NCI-H1105 treated with DMSO at 0.1 percent for 48 hours (cell line): Measurements from ENCODE around the gene TAF1A.

Experiments
- DNase-seq: peaks from one replicate; lab custom pipeline; 2025; lab: John Stamatoyannopoulos, UW

The TAF1A gene

GRCh38 chr1:222596696-222597095 lies 7.0 kb upstream of the TAF1A start:
- no peak for DNase-seq

- DNase-seq = no peak
These were observed 5.1 kb upstream of the TAF1A start for GRCh38 chr1:222594789-222595188.

GRCh38 chr1:222592171-222592570 lies 2.4 kb upstream of the TAF1A start:
- DNase-seq = no peak

GRCh38 chr1:222588135-222588534 lies 1.6 kb downstream of the TAF1A start:
- no peak for DNase-seq

GRCh38 chr1:222586842-222587241 lies 2.9 kb downstream of the TAF1A start:
- DNase-seq = no peak

GRCh38 chr1:222583079-222583478 lies 6.7 kb downstream of the TAF1A start:
- DNase-seq = no peak

GRCh38 chr1:222582099-222582774 lies 7.5 kb downstream of the TAF1A start:
- DNase-seq = no peak

- no peak for DNase-seq
These were observed 10.4 kb downstream of the TAF1A start for GRCh38 chr1:222579316-222579715.

- no peak for DNase-seq
These were observed 18.9 kb downstream of the TAF1A start for GRCh38 chr1:222570837-222571236.

GRCh38 chr1:222561656-222562055 lies 28.1 kb downstream of the TAF1A start:
- no peak for DNase-seq

- no peak for DNase-seq
These were observed 32.2 kb downstream of the TAF1A start for GRCh38 chr1:222557574-222557973.

GRCh38 chr1:222557148-222557547 lies 32.6 kb downstream of the TAF1A start:
- DNase-seq = no peak

- no peak for DNase-seq
These were observed 33.6 kb downstream of the TAF1A start for GRCh38 chr1:222555992-222556615.

GRCh38 chr1:222554177-222554576 lies 35.6 kb downstream of the TAF1A start:
- DNase-seq = no peak

GRCh38 chr1:222552882-222553281 lies 36.9 kb downstream of the TAF1A start:
- no peak for DNase-seq

GRCh38 chr1:222547944-222548671 lies 41.6 kb downstream of the TAF1A start, which contains the start of gene HHIPL2:
TSS of gene HHIPL2 (minus strand) at chr1:222548104. CDS start at chr1:222548044, 60 bp downstream.
- DNase-seq = no peak

GRCh38 chr1:222547260-222547614 lies 42.5 kb downstream of the TAF1A start:
- no peak for DNase-seq

- no peak for DNase-seq
These were observed 43.0 kb downstream of the TAF1A start for GRCh38 chr1:222546548-222547259.

- no peak for DNase-seq
These were observed 43.6 kb downstream of the TAF1A start for GRCh38 chr1:222546091-222546490.

GRCh38 chr1:222543817-222544216 lies 45.9 kb downstream of the TAF1A start:
- no peak for DNase-seq

- DNase-seq = no peak
These were observed 49.1 kb downstream of the TAF1A start for GRCh38 chr1:222540598-222540995.

- DNase-seq = no peak
These were observed 49.7 kb downstream of the TAF1A start for GRCh38 chr1:222539951-222540597.
